HG03196 (cell line): ENCODE results near the gene UST.
"Not testable (repeated sequence)": the region's sequence is repeated elsewhere in the genome, so short reads cannot be mapped to it uniquely, and the experiment has no call there.

Experiments
- ATAC-seq: cut with Tn5 transposase; IDR thresholded peaks from one replicate; pipeline ENCODE4 v1.9.1; 2021; ENCODE audit not compliant: unreplicated experiment

The UST gene

DNA sequence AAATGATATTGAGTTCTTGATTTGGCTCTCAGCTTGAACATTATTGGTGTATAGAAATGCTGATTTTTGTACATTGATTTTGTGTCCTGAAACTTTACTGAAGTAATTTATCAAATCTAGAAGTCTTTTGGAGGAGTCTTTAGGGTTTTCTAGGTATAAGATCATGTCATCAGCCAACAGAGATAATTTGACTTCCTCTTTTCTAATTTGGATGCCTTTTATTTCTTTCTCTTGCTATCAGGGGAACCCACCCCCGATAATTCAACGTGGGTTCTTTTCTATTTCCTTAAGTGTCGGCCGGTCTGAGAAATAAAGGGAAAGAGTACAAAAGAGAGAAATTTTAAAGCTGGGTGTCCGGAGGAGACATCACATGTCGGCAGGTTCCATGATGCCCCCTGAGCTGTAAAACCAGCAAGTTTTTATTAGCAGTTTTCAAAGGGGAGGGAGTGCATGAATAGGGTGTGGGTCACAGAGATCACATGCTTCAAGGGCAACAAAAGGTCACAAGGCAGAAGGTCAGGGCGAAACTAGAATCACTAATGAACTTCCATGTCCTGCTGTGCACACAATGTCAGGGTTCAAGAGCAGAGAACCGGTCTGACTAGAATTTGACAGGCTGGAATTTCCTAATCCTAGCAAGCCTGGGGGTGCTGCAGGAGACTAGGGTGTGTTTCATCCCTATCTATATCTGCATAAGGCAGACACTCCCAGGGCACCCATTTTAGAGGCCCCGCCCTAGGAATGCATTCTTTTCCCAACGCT, 17.6 kb downstream of the UST start:
- not testable (repeated sequence) for ATAC-seq

DNA sequence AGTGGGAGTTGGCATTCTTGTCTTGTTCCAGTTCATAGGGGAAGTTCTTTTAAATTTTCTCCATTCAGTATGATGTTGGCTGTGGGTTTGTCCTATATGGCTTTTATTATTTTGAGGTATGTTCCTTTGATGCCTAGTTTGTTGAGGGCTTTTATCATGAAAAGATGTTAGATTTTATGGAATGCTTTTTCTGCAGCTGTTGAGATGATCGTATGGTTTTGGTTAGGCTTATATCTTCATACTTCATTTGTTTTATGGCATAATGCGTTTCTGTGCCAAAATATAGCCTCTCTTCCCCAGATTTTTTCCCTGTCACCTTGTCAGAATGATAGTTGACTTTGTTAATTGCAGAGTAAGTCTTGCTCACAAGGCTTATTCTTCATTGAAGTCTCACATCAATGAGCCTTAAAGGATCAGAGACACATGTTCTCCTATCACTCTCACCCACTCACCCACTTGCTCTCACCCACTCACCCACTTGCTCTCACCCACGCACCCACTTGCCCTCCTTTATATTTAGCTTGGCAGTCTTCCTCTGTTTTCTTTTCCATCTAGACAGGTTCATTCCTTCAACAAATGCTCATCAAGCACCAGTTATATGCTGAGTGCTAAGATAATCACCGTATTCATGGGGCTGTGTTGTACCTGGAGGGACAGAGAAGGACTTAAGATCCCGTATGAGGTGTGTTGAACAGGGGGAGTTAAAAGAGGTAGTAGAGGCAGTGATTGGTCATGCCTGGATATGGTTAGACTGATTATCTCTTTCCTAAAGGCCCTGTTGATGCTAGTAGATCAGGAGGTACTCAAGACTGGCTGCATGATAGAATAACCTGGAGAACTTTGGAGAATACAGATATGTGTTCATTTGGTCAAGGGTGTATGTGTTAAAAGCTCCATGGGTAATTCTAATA, 19.3 kb downstream of the UST start:
- ATAC-seq, result no peak

GRCh38 chr6:148768646-148769270, 21.9 kb downstream of the UST start:
- no peak for ATAC-seq

GRCh38 chr6:148769304-148769968, 22.6 kb downstream of the UST start:
- no peak for ATAC-seq

DNA sequence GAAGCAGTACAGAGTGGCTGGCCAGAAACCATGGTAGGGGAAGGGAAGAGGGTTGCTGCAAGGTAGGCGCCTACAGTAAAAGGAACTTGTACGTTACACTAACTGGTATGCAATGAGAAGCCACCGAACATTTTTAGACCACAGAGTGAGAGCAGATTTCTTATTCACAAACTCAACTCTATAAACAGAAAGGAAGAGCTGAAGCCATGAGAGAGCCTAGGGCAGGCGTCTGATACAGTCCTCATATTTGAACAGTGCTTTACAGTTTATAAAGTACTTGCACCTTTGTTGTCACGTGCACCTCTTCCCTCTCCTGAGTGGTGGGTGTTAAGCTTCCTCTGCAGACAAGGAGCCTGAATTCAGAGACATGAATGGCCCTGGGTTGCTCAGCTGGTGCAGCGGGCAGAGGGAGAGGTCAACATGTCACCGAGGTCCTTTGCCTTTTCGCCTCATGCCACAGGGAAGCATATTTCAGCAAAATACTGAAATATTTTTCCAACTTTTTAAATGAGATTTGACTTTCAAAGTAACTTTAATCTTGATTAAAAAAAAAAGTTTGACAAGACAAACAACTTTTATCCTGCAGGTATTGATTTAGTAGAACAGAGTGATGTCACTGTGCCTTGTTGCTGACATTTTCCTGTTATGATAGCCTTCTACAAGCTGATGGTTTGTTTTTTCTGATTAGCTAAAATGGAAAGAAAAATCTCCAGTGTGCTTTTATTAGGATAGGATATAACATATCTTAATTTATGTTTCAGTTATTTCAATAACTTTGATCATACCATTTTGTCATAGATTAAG, 23.8 kb downstream of the UST start:
- no peak for ATAC-seq

DNA sequence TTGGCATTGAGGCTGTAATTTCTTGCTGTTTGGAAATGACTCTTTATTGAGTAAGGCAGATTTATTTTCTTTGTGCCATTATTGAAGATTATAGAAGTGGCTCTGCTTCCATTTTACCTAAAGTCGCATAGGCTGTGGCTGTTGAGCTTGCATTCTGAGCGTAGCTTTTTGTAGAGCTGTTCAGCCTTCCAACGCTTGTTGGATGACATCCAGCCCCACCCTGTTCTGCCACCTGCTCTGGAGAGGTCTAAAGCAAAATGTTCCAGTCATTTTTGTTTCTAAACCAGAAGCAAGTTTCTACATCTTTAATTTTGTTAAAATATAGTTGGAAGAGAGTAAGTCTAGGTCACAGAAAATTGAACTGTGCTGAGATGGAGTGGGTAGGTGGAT, 24.4 kb downstream of the UST start:
- ATAC-seq, result no peak

DNA sequence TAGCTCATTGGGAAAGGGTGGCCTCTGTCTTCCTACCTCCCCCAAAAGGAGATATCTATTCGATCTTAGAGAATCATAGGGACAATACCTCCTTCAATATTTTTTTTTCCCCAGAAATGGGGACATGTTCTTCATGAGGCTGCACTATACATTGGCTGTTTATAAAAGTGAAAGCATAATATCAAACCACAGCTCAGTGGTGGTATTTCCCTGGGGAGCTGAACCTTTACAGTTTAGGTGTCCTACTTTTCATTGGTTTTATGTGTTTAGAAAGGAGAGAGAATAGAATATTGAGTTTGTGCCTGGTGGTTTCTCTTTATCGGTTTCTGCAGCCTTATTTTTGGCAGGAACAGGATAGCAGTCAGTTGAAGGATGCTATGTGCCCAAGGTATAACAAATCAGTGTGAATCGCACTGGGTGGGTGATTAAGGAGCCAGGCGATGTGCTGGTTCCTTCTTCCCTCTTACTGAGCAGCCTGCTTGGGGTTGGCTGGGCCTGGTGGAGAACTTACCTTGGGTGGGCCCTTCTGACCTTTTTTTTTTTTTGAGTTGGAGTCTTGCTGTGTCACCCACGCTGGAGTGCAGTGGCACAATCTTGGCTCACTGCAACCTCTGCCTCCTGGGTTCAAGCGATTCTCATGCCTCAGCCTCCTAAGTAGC, 25.2 kb downstream of the UST start:
- no peak for ATAC-seq

- no peak for ATAC-seq
These were observed 28.3 kb downstream of the UST start for GRCh38 chr6:148775161-148775560.

GRCh38 chr6:148776321-148777308, 29.8 kb downstream of the UST start:
- no peak for ATAC-seq

GRCh38 chr6:148779142-148779562, 32.3 kb downstream of the UST start:
- ATAC-seq, result no peak

DNA sequence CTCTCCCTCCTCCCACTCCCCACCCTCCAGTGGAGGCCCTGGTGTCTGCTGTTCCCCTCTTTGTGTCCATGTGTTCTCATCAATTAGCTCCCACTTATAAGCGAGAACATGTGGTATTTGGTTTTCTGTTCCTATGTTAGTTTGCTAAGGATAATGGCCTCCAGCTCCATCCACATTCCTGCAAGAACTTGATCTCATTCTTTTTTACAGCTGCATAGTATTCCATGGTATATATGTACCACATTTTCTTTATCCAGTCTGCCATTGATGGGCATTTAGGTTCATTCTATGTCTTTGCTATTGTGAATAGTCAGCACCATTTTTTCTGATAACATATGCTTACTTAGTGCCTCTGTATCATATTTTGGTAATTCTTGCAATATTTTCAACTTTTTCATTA, 33.6 kb downstream of the UST start:
- not testable (repeated sequence) for ATAC-seq

DNA sequence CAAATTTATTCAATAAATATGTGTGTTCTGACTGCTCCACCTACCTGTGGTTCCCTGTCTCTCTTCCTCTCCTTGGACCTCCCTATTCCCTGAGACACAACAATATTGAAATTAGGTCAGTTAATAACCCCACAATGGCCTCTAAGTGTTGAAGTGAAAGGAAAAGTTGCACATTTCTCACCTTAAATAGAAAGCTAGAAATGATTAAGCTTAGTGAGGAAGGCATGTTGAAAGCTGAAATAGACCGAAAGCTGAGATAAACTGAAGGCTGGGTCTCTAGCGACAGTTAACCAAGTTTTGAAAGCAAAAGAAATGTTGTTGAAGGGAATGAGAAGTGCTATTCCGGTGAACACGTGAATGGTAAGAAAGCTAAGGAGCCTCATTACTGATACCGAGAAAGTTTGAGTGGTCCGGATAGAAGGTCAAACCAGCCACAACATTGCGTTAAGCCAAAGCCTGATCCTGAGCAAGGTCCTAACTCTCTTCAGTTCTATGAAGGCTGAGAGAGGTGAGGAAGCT, 34.1 kb downstream of the UST start:
- ATAC-seq, result peak; percentile 98

DNA sequence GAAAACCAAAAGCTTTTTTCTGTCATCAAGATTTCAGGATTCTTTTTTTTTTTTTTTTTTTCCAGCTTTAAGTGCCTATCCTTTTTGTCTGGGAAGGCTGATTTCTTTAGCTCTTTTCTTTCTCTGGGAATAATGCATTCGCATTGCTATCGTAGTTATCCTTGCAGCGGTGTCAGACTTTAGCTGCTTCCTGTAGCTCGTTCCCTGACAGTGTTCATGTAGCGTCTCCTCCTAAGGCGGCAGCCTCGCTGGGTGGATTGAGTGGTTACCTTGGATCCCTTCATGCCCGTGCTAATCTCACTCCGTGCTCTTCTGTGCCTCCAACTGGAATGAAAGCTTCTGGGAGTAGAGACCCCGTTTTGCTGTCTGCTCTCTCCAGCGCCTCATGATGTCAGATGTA, 43.1 kb downstream of the UST start:
- ATAC-seq, result no peak

DNA sequence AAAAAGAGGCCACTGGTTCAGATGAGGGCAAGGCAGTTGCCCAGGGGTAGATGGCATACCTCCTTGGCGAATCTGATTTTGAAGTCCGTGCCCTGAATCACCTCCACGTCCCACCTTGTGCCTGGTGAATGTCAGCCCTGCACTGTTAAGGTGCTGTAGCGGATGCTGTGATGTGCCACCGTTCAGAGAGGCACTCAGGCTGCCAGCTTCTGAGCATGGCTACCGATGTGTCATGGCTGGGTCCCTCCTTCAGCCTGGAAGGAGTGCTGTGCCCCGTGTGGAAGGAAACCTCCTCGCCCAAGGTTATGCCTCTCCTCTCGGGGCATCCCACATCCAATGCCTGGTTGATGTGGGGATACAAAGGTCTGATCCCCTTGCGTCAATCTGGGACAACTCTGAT, 43.6 kb downstream of the UST start:
- ATAC-seq, result no peak

GRCh38 chr6:148790817-148791216, 44.0 kb downstream of the UST start:
- no peak for ATAC-seq

- no peak for ATAC-seq
These were observed 44.5 kb downstream of the UST start for GRCh38 chr6:148791372-148791771.

GRCh38 chr6:148793721-148794120, 46.9 kb downstream of the UST start:
- ATAC-seq, result no peak

DNA sequence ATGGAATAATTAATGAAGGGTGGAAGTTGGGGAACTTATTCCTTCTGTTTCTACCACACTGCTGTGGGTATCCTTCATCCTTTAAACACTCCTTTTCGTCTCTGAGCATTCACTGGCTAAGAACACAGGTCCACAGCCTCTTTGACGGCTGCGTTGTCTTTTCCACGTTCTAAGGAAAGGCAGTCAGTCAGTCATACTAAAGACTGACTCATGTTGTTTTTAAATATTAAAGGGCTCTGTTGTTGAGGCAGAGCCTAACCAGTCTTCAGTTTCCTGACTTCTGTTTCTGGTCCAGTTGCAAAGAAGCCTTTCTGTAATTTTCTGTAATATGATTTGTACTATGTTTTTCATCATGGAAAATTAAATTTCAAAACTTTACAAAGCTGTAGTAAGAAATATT, 48.0 kb downstream of the UST start:
- no peak for ATAC-seq
